ENCODE data around the gene RREB1.

GRCh38 chr6:7190791-7191190 is 83.0 kb downstream of the RREB1 start:
- TF ChIP-seq, protein P1, sequence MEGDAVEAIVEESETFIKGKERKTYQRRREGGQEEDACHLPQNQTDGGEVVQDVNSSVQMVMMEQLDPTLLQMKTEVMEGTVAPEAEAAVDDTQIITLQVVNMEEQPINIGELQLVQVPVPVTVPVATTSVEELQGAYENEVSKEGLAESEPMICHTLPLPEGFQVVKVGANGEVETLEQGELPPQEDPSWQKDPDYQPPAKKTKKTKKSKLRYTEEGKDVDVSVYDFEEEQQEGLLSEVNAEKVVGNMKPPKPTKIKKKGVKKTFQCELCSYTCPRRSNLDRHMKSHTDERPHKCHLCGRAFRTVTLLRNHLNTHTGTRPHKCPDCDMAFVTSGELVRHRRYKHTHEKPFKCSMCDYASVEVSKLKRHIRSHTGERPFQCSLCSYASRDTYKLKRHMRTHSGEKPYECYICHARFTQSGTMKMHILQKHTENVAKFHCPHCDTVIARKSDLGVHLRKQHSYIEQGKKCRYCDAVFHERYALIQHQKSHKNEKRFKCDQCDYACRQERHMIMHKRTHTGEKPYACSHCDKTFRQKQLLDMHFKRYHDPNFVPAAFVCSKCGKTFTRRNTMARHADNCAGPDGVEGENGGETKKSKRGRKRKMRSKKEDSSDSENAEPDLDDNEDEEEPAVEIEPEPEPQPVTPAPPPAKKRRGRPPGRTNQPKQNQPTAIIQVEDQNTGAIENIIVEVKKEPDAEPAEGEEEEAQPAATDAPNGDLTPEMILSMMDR (conservative IDR thresholded peaks at IDR 0.05): no peak
- no peak for TF ChIP-seq ZFX (IDR thresholded peaks at IDR 0.05)
